ENCODE data around the gene VPS37B. TPM values are rescaled to one million over a fixed set of nuclear protein-coding genes. Genes with fewer than 3 reads are reported as not detected.

The VPS37B gene
- total RNA-seq, 2 donors from 2014 or later, result 10.5 to 17.0 TPM

DNA sequence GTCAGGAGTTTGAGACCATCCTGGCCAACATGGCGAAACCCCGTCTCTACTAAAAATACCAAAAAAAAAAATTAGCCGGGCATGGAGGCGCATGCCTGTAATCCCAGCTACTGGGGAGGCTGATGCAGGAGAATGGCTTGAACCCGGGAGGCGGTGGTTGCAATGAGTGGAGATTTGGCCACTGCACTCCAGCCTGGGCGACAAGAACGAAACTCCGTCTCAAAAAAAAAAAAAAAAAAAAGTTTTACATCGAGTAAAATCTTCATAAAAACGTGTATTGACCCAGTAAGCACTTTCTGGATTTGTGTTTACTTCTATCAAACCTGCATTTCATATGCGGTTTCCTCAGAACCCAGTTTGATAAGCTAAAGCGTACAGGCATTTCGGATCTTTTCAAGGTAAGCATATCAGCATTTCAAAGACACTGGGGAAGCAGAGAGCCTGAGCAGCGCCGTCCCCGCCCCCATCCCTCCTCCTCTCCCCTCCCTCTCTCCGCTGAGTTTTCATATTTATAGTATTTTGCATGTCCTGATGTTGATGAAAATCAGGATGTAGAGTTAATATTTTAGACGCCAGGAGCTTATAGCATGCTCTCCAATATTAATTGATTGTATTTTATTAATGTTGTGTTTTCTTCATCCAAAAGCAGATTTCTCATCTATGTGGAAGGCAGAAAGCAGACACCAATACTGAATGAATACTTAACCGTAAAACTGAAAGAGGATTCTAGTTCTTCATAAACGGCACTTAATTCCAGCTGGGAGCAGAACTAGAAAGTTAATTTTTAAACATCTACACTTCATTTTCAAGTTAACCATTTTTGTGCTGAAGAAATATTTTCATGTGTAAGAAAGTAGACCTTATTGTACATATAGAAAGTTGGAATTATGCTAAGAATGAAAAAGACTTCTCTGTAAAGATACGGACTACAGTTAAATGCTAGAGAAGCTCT, 69.9 kb downstream of the VPS37B start:
- no peaks in the 10 kb centered on the region for H3K9me3 Mint-ChIP-seq
- no peaks in the 10 kb centered on the region for H3K36me3 Mint-ChIP-seq (ENCODE audit: low read depth)
- no peak overlapping the region for H3K27ac Mint-ChIP-seq
- H3K4me3 Mint-ChIP-seq, result peak overlapping the region; percentile 30
- H3K27me3 Mint-ChIP-seq, result no peaks in the 10 kb centered on the region
- ATAC-seq (replicated peaks), result no peak
- H3K4me1 Mint-ChIP-seq, result peaks cover 5% of the 10 kb centered on the region

DNA sequence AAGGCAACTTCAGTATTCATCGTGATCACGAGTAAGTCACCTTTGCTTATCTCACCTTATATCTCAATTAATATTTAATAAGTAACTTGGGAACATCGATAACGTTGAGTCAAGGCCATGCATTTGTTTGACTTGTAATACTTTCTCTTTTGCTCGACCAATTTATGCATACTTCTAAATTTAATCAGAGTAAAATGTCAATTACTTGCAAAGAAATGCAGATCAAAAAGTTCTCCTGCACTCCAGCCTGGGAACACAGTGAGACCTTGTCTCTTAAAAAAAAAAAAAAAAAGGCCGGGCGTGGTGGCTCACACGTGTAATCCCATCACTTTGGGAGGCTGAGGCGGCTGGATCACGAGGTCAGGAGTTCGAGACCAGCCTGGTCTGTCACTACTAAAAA, 72.5 kb downstream of the VPS37B start:
- no peaks in the 10 kb centered on the region for H3K4me1 Mint-ChIP-seq
- no peak overlapping the region for H3K4me3 Mint-ChIP-seq
- H3K27me3 Mint-ChIP-seq, result no peaks in the 10 kb centered on the region
- H3K36me3 Mint-ChIP-seq (ENCODE audit: low read depth), result no peaks in the 10 kb centered on the region
- H3K27ac Mint-ChIP-seq, result no peak overlapping the region
- H3K9me3 Mint-ChIP-seq, result no peaks in the 10 kb centered on the region
- ATAC-seq (replicated peaks), result no peak

DNA sequence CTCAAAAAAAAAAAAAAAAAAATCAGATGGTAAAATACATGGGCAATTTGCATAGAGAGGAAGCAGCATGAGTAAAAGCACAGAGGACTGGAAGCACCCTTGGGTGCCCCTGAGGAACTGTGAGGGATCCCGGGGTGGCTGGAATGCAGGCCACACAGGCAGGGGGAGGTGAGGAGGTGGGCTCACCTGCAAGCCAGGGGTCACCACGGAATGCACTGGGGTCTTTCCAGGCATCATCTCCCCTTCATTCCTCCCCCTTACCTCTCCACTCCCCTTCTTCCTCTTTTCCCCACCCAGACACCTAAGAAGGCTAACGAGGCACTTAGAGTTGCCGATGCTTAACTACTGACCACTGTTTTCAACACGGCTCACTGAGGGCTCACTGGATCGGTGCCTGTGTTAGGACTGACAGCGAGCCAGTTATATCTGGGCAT, 75.1 kb downstream of the VPS37B start:
- ATAC-seq (replicated peaks), result no peak
- no peak overlapping the region for H3K27ac Mint-ChIP-seq
- no peak overlapping the region for H3K4me3 Mint-ChIP-seq
- no peaks in the 10 kb centered on the region for H3K36me3 Mint-ChIP-seq (ENCODE audit: low read depth)
- H3K27me3 Mint-ChIP-seq, result no peaks in the 10 kb centered on the region
- no peaks in the 10 kb centered on the region for H3K4me1 Mint-ChIP-seq
- H3K9me3 Mint-ChIP-seq, result no peaks in the 10 kb centered on the region

DNA sequence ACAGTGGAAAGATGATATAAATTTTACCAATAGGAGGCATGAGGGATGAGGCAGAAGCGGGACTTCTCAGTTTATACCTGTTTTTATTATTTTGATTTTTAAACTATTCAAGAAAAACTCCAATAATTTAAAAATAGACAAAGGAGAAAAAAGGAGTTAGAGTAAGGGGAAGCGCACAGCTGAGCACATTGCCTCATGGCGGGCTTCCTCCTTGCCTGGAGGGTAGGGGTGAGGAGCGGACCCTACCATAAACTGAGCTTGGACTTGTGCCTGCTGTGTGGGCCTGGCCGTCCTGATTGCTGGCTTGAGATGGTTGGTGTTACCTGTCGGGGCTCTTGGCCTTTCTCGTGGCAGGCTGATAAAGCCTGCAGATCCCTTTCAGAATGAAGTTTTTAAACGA, 75.8 kb downstream of the VPS37B start:
- ATAC-seq (replicated peaks), result no peak
- H3K9me3 Mint-ChIP-seq, result no peaks in the 10 kb centered on the region
- H3K4me3 Mint-ChIP-seq, result no peak overlapping the region
- H3K27ac Mint-ChIP-seq, result no peak overlapping the region
- H3K27me3 Mint-ChIP-seq, result no peaks in the 10 kb centered on the region
- no peaks in the 10 kb centered on the region for H3K36me3 Mint-ChIP-seq (ENCODE audit: low read depth)
- H3K4me1 Mint-ChIP-seq, result no peaks in the 10 kb centered on the region

DNA sequence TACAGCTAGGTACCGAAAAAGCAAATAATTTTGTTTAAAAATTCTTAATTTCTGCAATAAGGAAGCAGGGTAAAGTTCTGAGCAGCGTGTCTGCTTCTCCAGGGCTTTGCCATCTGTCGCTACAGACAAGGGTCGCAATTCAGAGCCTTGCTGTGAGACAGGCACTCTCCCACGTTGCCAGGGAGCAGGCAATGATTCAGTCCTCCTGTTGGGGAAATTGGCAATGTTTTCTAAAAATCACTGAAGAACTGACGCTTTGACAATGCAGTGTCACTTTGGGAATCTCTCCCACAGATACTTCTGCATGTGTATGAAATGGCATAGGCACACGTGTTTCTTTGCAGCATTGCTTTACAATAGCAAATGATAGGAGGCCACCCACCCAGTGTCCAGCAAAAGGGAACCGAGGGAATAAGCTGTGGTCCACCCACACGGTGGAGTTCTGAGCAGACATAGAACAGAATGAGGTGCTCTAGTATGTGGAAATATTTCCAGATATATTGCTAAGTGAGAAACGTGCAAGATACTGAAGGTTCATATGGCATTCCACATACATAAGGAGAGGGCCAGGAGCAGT, 76.6 kb downstream of the VPS37B start:
- H3K27me3 Mint-ChIP-seq, result no peaks in the 10 kb centered on the region
- H3K27ac Mint-ChIP-seq, result no peak overlapping the region
- no peak overlapping the region for H3K4me3 Mint-ChIP-seq
- H3K36me3 Mint-ChIP-seq (ENCODE audit: low read depth), result no peaks in the 10 kb centered on the region
- no peaks in the 10 kb centered on the region for H3K4me1 Mint-ChIP-seq
- no peak for ATAC-seq (replicated peaks)
- no peaks in the 10 kb centered on the region for H3K9me3 Mint-ChIP-seq

Other genes with a start within 250 kb of the VPS37B start
- not detected for gene HCAR2, start 192.8 kb downstream of the VPS37B start, total RNA-seq
- gene HCAR3, start 179.3 kb downstream of the VPS37B start, total RNA-seq, result not detected
- gene HCAR1, start 165.3 kb downstream of the VPS37B start, total RNA-seq, result under 1 TPM in 1 of 2 donors, not detected in 1; 0.64 TPM
- 10 to 100 TPM; 65.3 to 78.9 TPM for gene DENR, start 143.3 kb downstream of the VPS37B start, total RNA-seq
- gene CCDC62, start 121.6 kb downstream of the VPS37B start, total RNA-seq, result 1 to 10 TPM; 1.0 to 3.8 TPM
- 10 to 100 TPM; 14.7 to 23.3 TPM for gene HIP1R, start 60.7 kb downstream of the VPS37B start, total RNA-seq
- gene ABCB9, start 70.3 kb upstream of the VPS37B start, total RNA-seq, result 10 to 100 TPM in 1 of 2 donors, 1 to 10 TPM in 1; 7.7 to 12.0 TPM
- gene OGFOD2, start 79.1 kb upstream of the VPS37B start, total RNA-seq, result 10 to 100 TPM; 24.9 to 28.6 TPM
- 100 to 1,000 TPM; 112 to 160 TPM for gene ARL6IP4, start 84.6 kb upstream of the VPS37B start, total RNA-seq